Choroid plexus epithelial cell (primary cell): ENCODE results near the gene ERCC8.
"Not testable (repeated sequence)": the region's sequence is repeated elsewhere in the genome, so short reads cannot be mapped to it uniquely, and the experiment has no call there.

Experiments
- DNase-seq: peaks from one replicate; pipeline ENCODE4 v3.0.0-alpha.2; 2010; ENCODE audit warnings: low read depth
- H3K4me3 ChIP-seq: 2 replicates; pipeline ENCODE4 v1.5.1; 2011; ENCODE audit warnings: low read depth, mild to moderate bottlenecking, control low read depth, low read length, moderate library complexity
- CTCF ChIP-seq: conservative IDR thresholded peaks from 2 replicates; pipeline ENCODE4 v1.5.1; 2011; ENCODE audit warnings: low read depth, mild to moderate bottlenecking, control low read depth, inconsistent platforms, low read length, moderate library complexity

Gene ERCC8

GRCh38 chr5:60887746-60888145 lies 57.1 kb downstream of the ERCC8 start:
- H3K4me3 ChIP-seq = no peak overlapping the region
- TF ChIP-seq CTCF = no peak
- DNase-seq = no peak

- no peak overlapping the region for H3K4me3 ChIP-seq
- TF ChIP-seq CTCF = no peak
These were observed 57.8 kb downstream of the ERCC8 start for GRCh38 chr5:60887096-60887495.

GRCh38 chr5:60886158-60886557 lies 58.7 kb downstream of the ERCC8 start:
- no peak overlapping the region for H3K4me3 ChIP-seq
- TF ChIP-seq CTCF = no peak
- no peak for DNase-seq

More at GRCh38 chr5:60887096-60887495, 57.8 kb downstream of the ERCC8 start:
- DNase-seq = no peak

GRCh38 chr5:60883229-60883628 lies 61.6 kb downstream of the ERCC8 start:
- no peak overlapping the region for H3K4me3 ChIP-seq
- peak; percentile 62 for TF ChIP-seq CTCF
- DNase-seq = peak; percentile 48

GRCh38 chr5:60872892-60873291 lies 72.0 kb downstream of the ERCC8 start:
- no peak overlapping the region for H3K4me3 ChIP-seq
- no peak for TF ChIP-seq CTCF
- DNase-seq = no peak

GRCh38 chr5:60870857-60871256 lies 74.0 kb downstream of the ERCC8 start:
- TF ChIP-seq CTCF = no peak
- H3K4me3 ChIP-seq = no peak overlapping the region
- DNase-seq = no peak

- H3K4me3 ChIP-seq = not testable (repeated sequence)
These were observed 84.3 kb downstream of the ERCC8 start for GRCh38 chr5:60860572-60860971.

GRCh38 chr5:60856066-60856465 lies 88.8 kb downstream of the ERCC8 start:
- H3K4me3 ChIP-seq = no peak overlapping the region
- TF ChIP-seq CTCF = no peak
- DNase-seq = peak; percentile 75

More at GRCh38 chr5:60860572-60860971, 84.3 kb downstream of the ERCC8 start:
- DNase-seq = not testable (repeated sequence)
